K562 (cell line): ENCODE measurements around the gene CDC42EP3.

ENCODE experiments used
- CBX8 ChIP-seq: fragments of 200-600 bp; sonication (generic); IDR thresholded peaks from 2 replicates; pipeline ENCODE4 v1.6.1; 2012; ENCODE audit warnings: borderline replicate concordance, mixed run types, low read depth, mild to moderate bottlenecking, moderate library complexity, mixed read lengths, low read length, control low read depth, inconsistent platforms; ENCODE audit not compliant: poor library complexity, severe bottlenecking; ENCODE audit errors: extremely low read depth
- MCM3 ChIP-seq: fragments of 450-650 bp; IDR thresholded peaks from 2 replicates; pipeline ENCODE4 v1.6.1; 2016
- NR2C2 ChIP-seq, 2 experiments: fragments of 200-800 bp in 1 of 2; sonication (Bioruptor generic) in 1 of 2; sonication (generic) in 1 of 2; formaldehyde crosslinking in 1 of 2; IDR thresholded peaks; 2 replicates each; pipeline versions ENCODE4 v1.6.1 to v1.8.0; 2016 to 2022; ENCODE audit warnings: mild to moderate bottlenecking in 1 of 2, missing compliant biosample characterization in 1 of 2, missing genetic modification characterization in 1 of 2, missing genetic modification reagents in 1 of 2
- NRF1 ChIP-seq, 2 experiments: fragments of 450-650 bp; IDR thresholded peaks in 1 of 2; conservative IDR thresholded peaks in 1 of 2; 2 replicates each; pipeline ENCODE4 v1.6.1; 2014; ENCODE audit warnings: mild to moderate bottlenecking in 2 of 2
- RBBP5 ChIP-seq: fragments of 200-600 bp; sonication (generic); IDR thresholded peaks from 2 replicates; pipeline ENCODE4 v1.6.1; 2012; ENCODE audit warnings: borderline replicate concordance, mild to moderate bottlenecking, low read length, control low read depth, inconsistent platforms; ENCODE audit not compliant: insufficient read depth, poor library complexity, severe bottlenecking
- SNAPC5 ChIP-seq: fragments of 250-450 bp; sonication (Bioruptor Pico); IDR thresholded peaks from 2 replicates; pipeline ENCODE4 v1.8.0; 2021; ENCODE audit warnings: moderate library complexity, mild to moderate bottlenecking, inconsistent platforms
- ZFP36 ChIP-seq: fragments of 150-350 bp; IDR thresholded peaks from 2 replicates; pipeline ENCODE4 v1.6.1; 2018; ENCODE audit warnings: low read length, low read depth; ENCODE audit not compliant: partially characterized antibody
- ZNF232 ChIP-seq: sonication (generic); formaldehyde crosslinking; IDR thresholded peaks from 2 replicates; pipeline ENCODE4 v1.8.0; 2022; ENCODE audit warnings: mild to moderate bottlenecking, missing genetic modification reagents
- ZNF407 ChIP-seq: fragments of 450-650 bp; IDR thresholded peaks from 2 replicates; pipeline ENCODE4 v1.6.1; 2016; ENCODE audit warnings: low read depth
- ZNF408 ChIP-seq: fragments of 250-450 bp; sonication (Bioruptor Pico); IDR thresholded peaks from 2 replicates; pipeline ENCODE4 v1.4.0; 2020; ENCODE audit warnings: low read depth, mild to moderate bottlenecking, moderate library complexity
- ZNF586 ChIP-seq: fragments of 450-650 bp; formaldehyde crosslinking; conservative IDR thresholded peaks from 2 replicates; pipeline ENCODE4 v1.4.0; 2020; ENCODE audit warnings: mild to moderate bottlenecking, moderate library complexity
- ZNF707 ChIP-seq: fragments of 250-450 bp; sonication (Bioruptor Pico); conservative IDR thresholded peaks from 2 replicates; pipeline ENCODE4 v1.8.0; 2022; ENCODE audit warnings: inconsistent platforms, mild to moderate bottlenecking, moderate library complexity
- TF ChIP-seq, protein P1 (sequence below): sonication (generic); formaldehyde crosslinking; IDR thresholded peaks from 2 replicates; pipeline ENCODE4 v1.8.1; 2023; ENCODE audit warnings: mild to moderate bottlenecking, missing genetic modification reagents

GRCh38 chr2:37625156-37625555 is 46.3 kb downstream of the CDC42EP3 start:
- TF ChIP-seq NRF1 (conservative IDR thresholded peaks at IDR 0.05 in 1 of 2, IDR thresholded peaks at IDR 0.05 in 1 of 2): no peak
- no peak for TF ChIP-seq MCM3
- TF ChIP-seq NR2C2 (CRISPR knock-in tag; IDR thresholded peaks at IDR 0.05): no peak
- TF ChIP-seq NR2C2 (tag; IDR thresholded peaks at IDR 0.05): no peak
- TF ChIP-seq ZNF586 (CRISPR knock-in tag): no peak
- no peak for TF ChIP-seq CBX8
- no peak for TF ChIP-seq SNAPC5 (CRISPR knock-in tag)
- no peak for TF ChIP-seq RBBP5
- TF ChIP-seq ZNF408 (CRISPR knock-in tag): no peak
- TF ChIP-seq, protein P1, sequence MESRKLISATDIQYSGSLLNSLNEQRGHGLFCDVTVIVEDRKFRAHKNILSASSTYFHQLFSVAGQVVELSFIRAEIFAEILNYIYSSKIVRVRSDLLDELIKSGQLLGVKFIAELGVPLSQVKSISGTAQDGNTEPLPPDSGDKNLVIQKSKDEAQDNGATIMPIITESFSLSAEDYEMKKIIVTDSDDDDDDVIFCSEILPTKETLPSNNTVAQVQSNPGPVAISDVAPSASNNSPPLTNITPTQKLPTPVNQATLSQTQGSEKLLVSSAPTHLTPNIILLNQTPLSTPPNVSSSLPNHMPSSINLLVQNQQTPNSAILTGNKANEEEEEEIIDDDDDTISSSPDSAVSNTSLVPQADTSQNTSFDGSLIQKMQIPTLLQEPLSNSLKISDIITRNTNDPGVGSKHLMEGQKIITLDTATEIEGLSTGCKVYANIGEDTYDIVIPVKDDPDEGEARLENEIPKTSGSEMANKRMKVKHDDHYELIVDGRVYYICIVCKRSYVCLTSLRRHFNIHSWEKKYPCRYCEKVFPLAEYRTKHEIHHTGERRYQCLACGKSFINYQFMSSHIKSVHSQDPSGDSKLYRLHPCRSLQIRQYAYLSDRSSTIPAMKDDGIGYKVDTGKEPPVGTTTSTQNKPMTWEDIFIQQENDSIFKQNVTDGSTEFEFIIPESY (CRISPR knock-in tag): no peak
- TF ChIP-seq ZNF232 (CRISPR knock-in tag): no peak
- TF ChIP-seq ZFP36: no peak
- no peak for TF ChIP-seq ZNF707 (CRISPR knock-in tag)
- no peak for TF ChIP-seq ZNF407
